Uterus (tissue), 4 donors: ENCODE results near the gene FRMPD4. TPM values are rescaled to one million over a fixed set of nuclear protein-coding genes. Genes with fewer than 3 reads are reported as not detected.

ENCODE experiments used
- DNase-seq, 2 donors: peaks; one replicate each; pipeline ENCODE4 v3.0.0-alpha.2; 2019 to 2020
- H3K27ac ChIP-seq, 2 donors: fragments of 200-600 bp; sonication (generic); 1 replicate in 1 of 2; 2 replicates in 1 of 2; pipeline ENCODE4 v1.5.1; 2016 to 2018
- H3K27me3 ChIP-seq, 2 donors: fragments of 200-600 bp; sonication (generic); one replicate each; pipeline ENCODE4 v1.5.1; 2018 to 2019; ENCODE audit warnings: control low read depth in 1 of 2
- H3K36me3 ChIP-seq, 2 donors: fragments of 200-600 bp; sonication (generic); one replicate each; pipeline ENCODE4 v1.5.1; 2019; ENCODE audit warnings: control low read depth in 1 of 2
- H3K4me1 ChIP-seq, 2 donors: fragments of 200-600 bp; sonication (generic); one replicate each; pipeline ENCODE4 v1.5.1; 2018 to 2019; ENCODE audit warnings: control low read depth in 1 of 2
- H3K4me3 ChIP-seq, 2 donors: fragments of 200-600 bp; sonication (generic); 1 replicate in 1 of 2; 2 replicates in 1 of 2; pipeline ENCODE4 v1.5.1; 2018 to 2019; ENCODE audit warnings: mild to moderate bottlenecking in 1 of 2
- H3K9me3 ChIP-seq, 2 donors: fragments of 200-600 bp; sonication (generic); one replicate each; pipeline ENCODE4 v1.5.1; 2019; ENCODE audit warnings: control low read depth in 1 of 2
- CTCF ChIP-seq, 4 experiments: fragments of 200-600 bp in 2 of 4; fragments of 450-650 bp in 2 of 4; sonication (generic) in 2 of 4; IDR thresholded peaks; one replicate each; pipeline ENCODE4 v1.5.1; 2016 to 2019; ENCODE audit warnings: antibody characterized with exemption in 4 of 4, mild to moderate bottlenecking in 2 of 4, moderate library complexity in 1 of 4
- POLR2A ChIP-seq, 2 donors: fragments of 450-650 bp; IDR thresholded peaks; one replicate each; pipeline ENCODE4 v1.6.1; 2016; ENCODE audit warnings: antibody characterized with exemption in 2 of 2, mild to moderate bottlenecking in 1 of 2, moderate library complexity in 1 of 2
- intact Hi-C: fragments of 100-400 bp; cut with DNase I; formaldehyde crosslinking; loops from one replicate; pipeline ENCODE4 v1.15.1; 2023; ENCODE audit warnings: low total_unique reads
- total RNA-seq, 4 donors: library from RNA; depleted of rRNA in 3 of 4; stranded (reverse); fragments of >200 nt in 3 of 4; gene quantifications; one replicate each; pipeline versions ENCODE4 v1.1.0 to v1.2.4, GENCODE V29; 2014 to 2023
- donor health status: DM: yes; HTN: yes; CAD: no.

The FRMPD4 gene
- total RNA-seq, 4 donors from 2014 or later: 0.06 to 0.41 TPM; not detected in 2

DNA sequence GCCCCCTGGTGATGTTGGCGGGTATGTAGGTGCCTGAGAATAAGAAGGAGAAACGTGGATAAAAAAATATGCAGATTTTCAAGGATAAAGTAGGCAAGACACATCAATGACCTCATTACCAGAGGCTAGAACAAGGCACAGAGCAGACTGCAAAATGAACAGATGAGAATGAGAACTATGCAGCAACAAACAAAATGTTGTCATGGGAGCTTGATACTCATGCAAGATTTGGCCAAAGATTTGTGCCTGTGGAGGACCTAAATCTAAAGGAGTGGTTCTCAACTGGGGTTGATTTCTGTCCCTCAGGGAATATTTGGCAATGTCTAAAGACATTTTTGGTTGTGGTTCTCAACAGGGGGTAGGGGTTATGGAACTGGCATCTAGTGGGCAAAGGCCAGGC lies 177.3 kb downstream of the FRMPD4 start:
- H3K4me1 ChIP-seq: no peaks in the 10 kb centered on the region
- intact Hi-C loops: no loop called here

DNA sequence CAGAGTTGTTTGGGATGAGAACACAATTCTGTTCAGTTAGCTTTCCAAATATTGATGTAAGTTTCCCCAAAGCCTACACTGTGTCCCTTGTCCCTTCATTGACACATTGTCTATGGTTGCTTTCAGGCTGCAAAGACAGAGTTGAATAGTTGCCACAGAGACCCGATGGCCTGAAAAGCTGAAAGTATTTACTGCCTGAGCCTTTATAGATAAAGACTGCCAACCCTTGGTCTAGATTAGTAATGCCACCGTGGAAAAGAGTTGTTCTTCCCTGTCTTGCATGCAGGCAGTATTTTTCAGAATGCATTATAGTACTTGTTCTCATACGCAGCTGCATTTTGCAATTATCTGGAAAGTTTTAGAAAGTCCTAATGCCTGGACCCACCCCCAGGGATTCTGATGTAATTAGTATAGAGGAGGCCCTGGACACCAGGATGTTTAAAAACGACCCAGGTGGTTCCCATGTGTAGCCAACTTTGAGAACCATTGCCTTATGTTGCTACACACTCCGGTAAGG lies 180.8 kb downstream of the FRMPD4 start:
- DNase-seq: no peak
- Histone ChIP-seq H3K9me3 (no peaks in the 10 kb centered on the region), H3K4me3 (no peak overlapping the region), H3K27me3 (no peaks in the 10 kb centered on the region), H3K4me1 (no peaks in the 10 kb centered on the region), H3K36me3 (no peaks in the 10 kb centered on the region), H3K27ac (no peak overlapping the region)
- TF ChIP-seq POLR2A (IDR thresholded peaks at IDR 0.05) (no peak), CTCF (IDR thresholded peaks at IDR 0.05) (no peak)
- intact Hi-C loops: no loop called here

More for the DNA sequence above, 177.3 kb downstream of the FRMPD4 start:
- no peak for DNase-seq
- no peak overlapping the region for H3K27ac ChIP-seq
- H3K36me3 ChIP-seq: no peaks in the 10 kb centered on the region
- no peak overlapping the region for H3K4me3 ChIP-seq
- TF ChIP-seq CTCF (IDR thresholded peaks at IDR 0.05) (no peak), POLR2A (IDR thresholded peaks at IDR 0.05) (no peak)
- no peaks in the 10 kb centered on the region for H3K27me3 ChIP-seq
- no peaks in the 10 kb centered on the region for H3K9me3 ChIP-seq

DNA sequence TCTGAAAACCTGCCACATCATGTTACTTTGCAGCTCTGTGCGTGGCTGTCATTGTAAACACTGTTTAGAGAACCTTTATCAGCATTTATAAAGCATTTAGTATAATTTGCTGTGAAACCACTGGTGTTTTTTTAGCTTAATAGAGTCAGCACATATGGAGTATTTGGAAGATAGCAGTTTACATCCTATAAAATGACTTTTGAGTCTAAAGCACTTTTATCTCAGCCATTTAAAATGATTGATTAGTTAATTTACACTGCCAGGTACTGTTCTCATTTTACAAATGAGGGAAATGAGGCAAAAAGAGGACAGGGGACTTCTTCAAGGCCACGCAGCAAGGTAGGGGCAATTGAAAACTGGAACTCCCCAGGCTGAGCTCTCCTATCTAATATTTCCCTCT lies 181.7 kb downstream of the FRMPD4 start:
- no peak for DNase-seq
- no peaks in the 10 kb centered on the region for H3K9me3 ChIP-seq
- H3K4me1 ChIP-seq: no peaks in the 10 kb centered on the region
- no peak overlapping the region for H3K27ac ChIP-seq
- TF ChIP-seq CTCF (IDR thresholded peaks at IDR 0.05) (no peak), POLR2A (IDR thresholded peaks at IDR 0.05) (no peak)
- intact Hi-C loops: no loop called here
- H3K36me3 ChIP-seq: no peaks in the 10 kb centered on the region
- H3K4me3 ChIP-seq: no peak overlapping the region
- no peaks in the 10 kb centered on the region for H3K27me3 ChIP-seq

GRCh38 chrX:12322031-12322430 lies 183.8 kb downstream of the FRMPD4 start:
- intact Hi-C loops: no loop called here

DNA sequence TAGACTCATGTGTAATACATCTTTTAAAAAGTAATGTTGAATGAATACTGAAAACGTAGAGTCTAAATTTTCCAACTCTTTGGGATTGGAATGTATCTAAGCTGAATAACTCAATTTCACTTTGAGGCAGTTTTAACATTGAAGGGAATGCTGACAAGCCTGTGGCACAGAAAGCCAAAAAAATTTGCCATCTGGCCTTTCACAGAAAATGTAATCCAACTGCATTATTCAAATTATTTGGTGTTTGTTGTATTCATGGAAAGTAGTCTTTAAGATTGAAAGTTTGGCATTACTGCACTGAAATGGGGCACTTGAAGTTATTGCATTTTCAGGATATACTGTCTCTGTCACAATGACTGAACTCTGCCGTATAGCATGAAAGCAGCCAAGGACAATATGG lies 186.9 kb downstream of the FRMPD4 start:
- intact Hi-C loops: no loop called here
- H3K4me1 ChIP-seq: no peaks in the 10 kb centered on the region
- no peak for DNase-seq
- H3K4me3 ChIP-seq: no peak overlapping the region
- H3K36me3 ChIP-seq: no peaks in the 10 kb centered on the region
- no peak for TF ChIP-seq CTCF (IDR thresholded peaks at IDR 0.05)
- no peak for TF ChIP-seq POLR2A (IDR thresholded peaks at IDR 0.05)
- no peak overlapping the region for H3K27ac ChIP-seq
- H3K27me3 ChIP-seq: no peaks in the 10 kb centered on the region
- H3K9me3 ChIP-seq: no peaks in the 10 kb centered on the region

More at GRCh38 chrX:12322031-12322430, 183.8 kb downstream of the FRMPD4 start:
- DNase-seq: no peak
- H3K36me3 ChIP-seq: no peaks in the 10 kb centered on the region
- no peak for TF ChIP-seq CTCF (IDR thresholded peaks at IDR 0.05)
- TF ChIP-seq POLR2A (IDR thresholded peaks at IDR 0.05): no peak
- no peaks in the 10 kb centered on the region for H3K4me1 ChIP-seq
- H3K4me3 ChIP-seq: no peak overlapping the region
- H3K27me3 ChIP-seq: no peaks in the 10 kb centered on the region
- H3K9me3 ChIP-seq: no peaks in the 10 kb centered on the region
- no peak overlapping the region for H3K27ac ChIP-seq
